Naive thymus-derived CD4-positive, alpha-beta T cell (primary cell): ENCODE results near the gene PMP22. TPM values are rescaled to one million over a fixed set of nuclear protein-coding genes. Genes with fewer than 3 reads are reported as not detected.

ENCODE experiments used
- ATAC-seq: fragments of 150-1000 bp; cut with Tn5 transposase; 2 replicates; pipeline ENCODE4 v1.10.0; 2021; ENCODE audit warnings: mild to moderate bottlenecking, moderate library complexity
- CTCF ChIA-PET: fragments of 350-600 bp; sonication (Branson Sonifier 250); formaldehyde crosslinking; loops from one replicate; lab custom pipeline; 2021; ENCODE audit warnings: antibody characterized with exemption; lab: Charles Lee
- POLR2A ChIA-PET: fragments of 350-600 bp; sonication (Branson Sonifier 250); formaldehyde crosslinking; loops from one replicate; lab custom pipeline; 2021; ENCODE audit warnings: antibody characterized with exemption, inconsistent platforms; lab: Charles Lee
- DNase-seq, 9 donors: peaks; one replicate each; pipeline versions ENCODE4 v3.0.0 to v3.0.0-alpha.2; 2020 to 2022; ENCODE audit warnings: mixed read lengths in 1 of 9
- H3K27ac ChIP-seq: one replicate; pipeline ENCODE4 v1.7.0; 2013; ENCODE audit warnings: mild to moderate bottlenecking, low read depth, low read length, moderate library complexity
- H3K27me3 ChIP-seq, 2 donors: one replicate each; pipeline ENCODE4 v1.7.0; 2013; ENCODE audit warnings: low read length in 2 of 2, mild to moderate bottlenecking in 2 of 2, moderate library complexity in 2 of 2; ENCODE audit not compliant: control insufficient read depth in 2 of 2, insufficient read depth in 2 of 2
- H3K36me3 ChIP-seq, 3 experiments: 1 replicate in 2 of 3; 2 replicates in 1 of 3; pipeline ENCODE4 v1.7.0; 2013; ENCODE audit warnings: low read length in 3 of 3, mild to moderate bottlenecking in 3 of 3, moderate library complexity in 1 of 3; ENCODE audit not compliant: insufficient read depth in 3 of 3, control insufficient read depth in 2 of 3
- H3K4me1 ChIP-seq, 2 donors: one replicate each; pipeline ENCODE4 v1.7.0; 2013; ENCODE audit warnings: low read length in 2 of 2, mild to moderate bottlenecking in 2 of 2, moderate library complexity in 1 of 2; ENCODE audit not compliant: control insufficient read depth in 2 of 2, insufficient read depth in 2 of 2
- H3K4me3 ChIP-seq: 2 replicates; pipeline ENCODE4 v1.7.0; 2013; ENCODE audit warnings: mild to moderate bottlenecking, low read length
- H3K9me3 ChIP-seq, 3 experiments: 1 replicate in 2 of 3; 2 replicates in 1 of 3; pipeline ENCODE4 v1.7.0; 2013; ENCODE audit warnings: low read length in 3 of 3; ENCODE audit not compliant: control insufficient read depth in 2 of 3
- H3K27ac Mint-ChIP-seq, 9 donors: one replicate each; pipeline ENCODE4 v1.8.0; 2020 to 2022; ENCODE audit warnings: mixed read lengths in 9 of 9, mild to moderate bottlenecking in 8 of 9, moderate library complexity in 5 of 9, inconsistent platforms in 2 of 9
- H3K27me3 Mint-ChIP-seq, 5 donors: one replicate each; pipeline ENCODE4 v1.8.0; 2021 to 2022; ENCODE audit warnings: mixed read lengths in 5 of 5, mild to moderate bottlenecking in 1 of 5
- H3K36me3 Mint-ChIP-seq, 5 donors: one replicate each; pipeline ENCODE4 v1.8.0; 2020 to 2022; ENCODE audit warnings: mixed read lengths in 5 of 5, mild to moderate bottlenecking in 3 of 5, inconsistent platforms in 1 of 5
- H3K4me1 Mint-ChIP-seq, 7 donors: one replicate each; pipeline ENCODE4 v1.8.0; 2020 to 2022; ENCODE audit warnings: mixed read lengths in 7 of 7, mild to moderate bottlenecking in 3 of 7, inconsistent platforms in 1 of 7
- H3K4me3 Mint-ChIP-seq, 10 donors: one replicate each; pipeline ENCODE4 v1.8.0; 2020 to 2022; ENCODE audit warnings: mild to moderate bottlenecking in 10 of 10, mixed read lengths in 10 of 10, moderate library complexity in 6 of 10, inconsistent platforms in 2 of 10
- H3K9me3 Mint-ChIP-seq, 11 donors: one replicate each; pipeline ENCODE4 v1.8.0; 2020 to 2022; ENCODE audit warnings: mixed read lengths in 11 of 11, mild to moderate bottlenecking in 4 of 11, inconsistent platforms in 1 of 11, moderate library complexity in 1 of 11
- intact Hi-C, 2 donors: fragments of 100-400 bp; cut with micrococcal nuclease; formaldehyde crosslinking; loops; one replicate each; pipeline ENCODE4 v1.15.1; 2023
- microRNA-seq: library from miRNA; unstranded; fragments of <30 nt; microRNA quantifications from one replicate; pipeline ENCODE4 v1.2.0, GENCODE V29; 2022; ENCODE audit warnings: borderline microRNAs expressed
- polyA plus RNA-seq, 2 donors: library from polyadenylated mRNA; unstranded; fragments of 300-500 nt; fragmentation: Illumina TruSeq; gene quantifications; one replicate each; pipeline ENCODE4 v1.2.3, GENCODE V29; 2021
- total RNA-seq, 6 experiments: library from RNA in 5 of 6; stranded (reverse) in 5 of 6; gene quantifications; 1 replicate in 5 of 6; 2 replicates in 1 of 6; pipeline ENCODE4 v1.2.3 and lab custom pipeline; 2021 to 2026

The PMP22 gene
- total and polyA plus RNA-seq, 7 experiments from 2014 or later = 0.40 to 2.3 (median 1.3) TPM; not detected in 3

DNA sequence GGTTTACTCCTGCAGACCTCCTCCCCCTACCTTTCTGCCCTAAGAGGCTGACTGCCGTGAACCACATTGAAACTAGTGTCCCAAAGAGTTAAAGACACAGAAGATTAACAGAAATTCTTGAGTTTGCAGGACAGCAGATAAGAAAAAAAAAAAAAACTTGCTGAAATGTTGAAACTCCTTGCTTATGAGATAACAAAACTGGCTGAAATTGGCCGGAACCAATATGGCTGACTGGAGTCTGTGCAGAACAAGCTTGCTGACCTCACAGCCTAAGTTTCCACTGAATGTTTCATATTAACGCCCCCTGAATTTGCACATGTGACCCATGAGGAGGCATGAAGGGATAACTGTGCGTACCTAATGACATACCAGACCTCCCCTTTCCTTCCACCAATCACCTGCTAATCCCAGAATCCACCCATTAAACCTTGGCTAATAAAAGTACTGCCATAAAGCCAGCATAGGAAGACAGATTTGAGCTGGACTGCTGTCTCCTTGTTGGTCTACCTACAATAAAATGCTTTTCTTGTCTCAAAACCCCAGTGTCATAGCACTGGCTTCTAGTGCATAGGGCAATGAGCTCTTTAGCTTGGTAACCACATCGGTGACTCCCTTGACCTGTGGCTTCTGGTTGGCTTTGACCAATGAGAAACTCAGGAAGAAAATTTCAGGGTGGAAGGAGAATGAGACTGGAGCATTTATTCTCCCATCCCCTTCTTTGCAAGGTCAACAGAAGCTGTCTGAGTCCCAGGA is 80.1 kb downstream of the PMP22 start:
- Histone ChIP-seq H3K36me3 (no peaks in the 10 kb centered on the region), H3K9me3 (no peaks in the 10 kb centered on the region), H3K27me3 (no peaks in the 10 kb centered on the region), H3K4me3 (no peak overlapping the region), H3K4me1 (no peaks in the 10 kb centered on the region), H3K27ac (no peak overlapping the region)
- Mint-ChIP-seq H3K27me3 (peaks cover 2 to 32% (median 21%) of the 10 kb centered on the region in 5 donors), H3K36me3 (no peaks in the 10 kb centered on the region), H3K4me3 (no peak overlapping the region), H3K27ac (no peak overlapping the region), H3K4me1 (no peaks in the 10 kb centered on the region), H3K9me3 (peaks cover 0 to 5% (median 0%) of the 10 kb centered on the region in 11 donors)
- ChIA-PET POLR2A (no interaction called here), CTCF (no interaction called here)
- DNase-seq (no peak), ATAC-seq (no peak)
- intact Hi-C loops = no loop called here

DNA sequence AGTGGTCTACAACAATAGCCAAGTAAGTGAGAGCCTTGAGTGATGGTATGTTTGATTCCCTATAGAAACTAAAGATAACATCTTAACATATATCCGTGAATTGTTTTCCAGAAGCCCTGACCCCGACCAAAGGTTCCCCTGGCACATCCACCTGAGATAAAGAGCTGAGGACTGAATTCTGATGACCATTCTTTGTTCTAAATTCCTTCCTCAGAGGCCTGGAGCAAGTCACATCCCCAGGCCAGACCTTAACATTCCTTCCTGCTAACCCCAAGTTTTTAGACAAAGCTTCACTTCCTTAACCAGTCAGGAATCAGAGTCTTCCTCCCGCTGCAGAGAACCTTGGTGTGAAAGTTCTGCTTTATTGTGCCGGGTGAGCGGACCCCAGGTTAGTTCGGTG is 83.3 kb downstream of the PMP22 start:
- intact Hi-C loops = no loop called here
- Mint-ChIP-seq H3K27me3 (peaks cover 2 to 29% (median 24%) of the 10 kb centered on the region in 5 donors), H3K4me1 (no peaks in the 10 kb centered on the region), H3K4me3 (no peak overlapping the region), H3K36me3 (no peaks in the 10 kb centered on the region), H3K27ac (no peak overlapping the region), H3K9me3 (peaks cover 0 to 4% (median 0%) of the 10 kb centered on the region in 11 donors)
- H3K4me1 ChIP-seq = no peaks in the 10 kb centered on the region
- ATAC-seq (no peak), DNase-seq (no peak)
- no peak overlapping the region for H3K27ac ChIP-seq
- H3K9me3 ChIP-seq = no peaks in the 10 kb centered on the region
- ChIA-PET POLR2A (no interaction called here), CTCF (no interaction called here)
- no peak overlapping the region for H3K4me3 ChIP-seq
- H3K36me3 ChIP-seq = no peaks in the 10 kb centered on the region
- H3K27me3 ChIP-seq = no peaks in the 10 kb centered on the region

DNA sequence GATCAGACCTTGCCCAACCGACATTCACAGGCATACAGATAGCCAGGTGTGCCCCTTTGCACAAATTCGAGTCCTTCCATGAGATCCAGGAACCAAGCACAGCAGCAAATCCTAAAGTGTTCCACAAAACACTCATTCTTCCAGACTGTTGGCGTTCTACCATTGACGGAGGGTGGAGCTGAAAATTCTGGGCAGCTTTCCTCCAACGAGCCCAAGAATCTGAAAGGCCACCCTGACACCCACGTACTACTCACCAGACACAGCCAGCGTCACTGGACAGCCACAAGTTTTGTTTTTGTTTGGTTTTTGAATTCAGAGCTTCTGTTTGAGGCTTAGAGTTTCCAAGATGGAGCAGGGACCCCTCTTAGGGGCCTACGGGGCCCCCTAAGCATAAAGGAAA is 83.8 kb downstream of the PMP22 start:
- no peak for DNase-seq
- Histone ChIP-seq H3K4me3 (no peak overlapping the region), H3K9me3 (no peaks in the 10 kb centered on the region), H3K4me1 (no peaks in the 10 kb centered on the region), H3K27ac (no peak overlapping the region), H3K27me3 (no peaks in the 10 kb centered on the region), H3K36me3 (no peaks in the 10 kb centered on the region)
- Mint-ChIP-seq H3K4me3 (no peak overlapping the region), H3K27me3 (peaks cover 2 to 29% (median 24%) of the 10 kb centered on the region in 5 donors), H3K36me3 (no peaks in the 10 kb centered on the region), H3K9me3 (peaks cover 0 to 4% (median 0%) of the 10 kb centered on the region in 11 donors), H3K27ac (no peak overlapping the region), H3K4me1 (no peaks in the 10 kb centered on the region)
- intact Hi-C loops = no loop called here
- POLR2A ChIA-PET = no interaction called here
- ATAC-seq = no peak
- CTCF ChIA-PET = no interaction called here

DNA sequence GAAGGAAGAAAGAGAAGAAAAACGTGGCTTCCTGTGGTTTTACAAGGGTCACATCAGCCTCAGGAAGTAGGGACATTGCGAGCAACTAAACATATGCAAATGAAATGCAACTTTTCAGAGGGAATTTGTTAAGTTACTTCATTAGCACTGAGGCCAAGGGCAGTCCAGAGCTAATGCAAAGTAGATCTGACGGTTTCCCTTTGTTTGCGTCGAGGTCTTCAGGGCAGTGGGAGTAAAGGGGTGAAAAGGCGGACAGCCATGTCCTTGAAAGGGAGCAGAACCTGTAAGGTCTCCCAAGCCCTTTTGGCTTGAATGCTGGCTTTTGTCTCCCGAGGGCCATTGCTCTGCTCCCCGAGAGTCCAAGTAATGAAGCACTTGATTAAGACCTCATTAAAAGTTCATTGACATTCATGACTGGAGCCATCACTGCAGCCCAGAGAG is 85.0 kb downstream of the PMP22 start:
- CTCF ChIA-PET = no interaction called here
- POLR2A ChIA-PET = no interaction called here

More for the DNA sequence above, 85.0 kb downstream of the PMP22 start:
- Mint-ChIP-seq H3K36me3 (no peaks in the 10 kb centered on the region), H3K27ac (no peak overlapping the region), H3K9me3 (peaks cover 0 to 4% (median 0%) of the 10 kb centered on the region in 11 donors), H3K4me1 (no peaks in the 10 kb centered on the region), H3K4me3 (no peak overlapping the region), H3K27me3 (peaks cover 1 to 32% (median 22%) of the 10 kb centered on the region in 5 donors)
- no peak for ATAC-seq
- H3K4me3 ChIP-seq = no peak overlapping the region
- no peaks in the 10 kb centered on the region for H3K9me3 ChIP-seq
- no peaks in the 10 kb centered on the region for H3K36me3 ChIP-seq
- no peak overlapping the region for H3K27ac ChIP-seq
- no peaks in the 10 kb centered on the region for H3K4me1 ChIP-seq
- no peak for DNase-seq
- no peaks in the 10 kb centered on the region for H3K27me3 ChIP-seq
- intact Hi-C loops = no loop called here

Small RNAs within 50 kb of the gene (microRNA-seq; reads per million reads assigned to microRNA genes)
- not detected for gene MIR4731

Other genes with a start within 250 kb of the PMP22 start
- gene TEKT3, start 76.3 kb upstream of the PMP22 start, total RNA-seq = under 1 TPM in 3 of 5 experiments, not detected in 2; 0.37 to 0.57 (median 0.49) TPM
- not detected for gene TEKT3, start 76.3 kb upstream of the PMP22 start, polyA plus RNA-seq
- gene CDRT4, start 202.3 kb upstream of the PMP22 start, total RNA-seq = 10 to 100 TPM in 2 of 5 experiments, 1 to 10 TPM in 3; 1.7 to 11.6 (median 9.7) TPM
- under 1 TPM; 0.45 to 0.91 TPM for gene CDRT4, start 202.3 kb upstream of the PMP22 start, polyA plus RNA-seq